ENCODE data around the gene PLSCR1.
"Not testable (repeated sequence)": the region's sequence is repeated elsewhere in the genome, so short reads cannot be mapped to it uniquely, and the experiment has no call there.

The PLSCR1 gene

DNA sequence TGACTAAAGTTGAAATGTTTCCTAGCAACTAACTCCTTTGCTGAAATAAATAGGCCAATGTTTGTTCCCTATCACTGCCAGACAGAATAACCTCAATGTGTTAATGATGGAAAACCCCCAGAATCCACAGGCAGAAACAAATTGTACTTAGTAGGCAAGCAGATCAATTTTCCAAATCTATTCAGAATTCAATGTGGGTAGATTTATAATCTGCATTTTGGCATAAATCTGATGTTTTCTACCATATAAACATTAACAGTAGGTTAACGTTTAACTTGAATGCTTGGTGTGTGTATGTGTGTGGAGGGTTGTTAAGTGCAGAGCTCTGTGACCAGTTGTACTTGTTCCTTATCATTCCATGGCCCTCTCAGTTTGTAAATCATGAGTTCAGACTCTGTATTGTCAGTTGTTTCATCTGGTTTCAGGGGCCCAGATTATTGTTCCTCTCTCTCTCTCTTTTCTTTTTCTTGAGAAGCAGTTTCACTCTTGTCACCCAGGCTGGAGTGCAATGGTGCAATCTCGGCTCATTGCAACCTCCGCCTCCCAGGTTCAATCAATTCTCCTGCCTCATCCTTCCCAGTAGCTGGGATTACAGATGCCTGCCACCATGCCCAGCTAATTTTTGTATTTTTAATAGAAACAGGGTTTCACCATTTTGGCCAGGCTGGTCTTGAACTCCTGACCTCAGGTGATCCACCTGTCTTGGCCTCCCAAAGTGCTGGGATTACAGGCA, 32.8 kb downstream of the PLSCR1 start:
- no peak for DNase-seq

DNA sequence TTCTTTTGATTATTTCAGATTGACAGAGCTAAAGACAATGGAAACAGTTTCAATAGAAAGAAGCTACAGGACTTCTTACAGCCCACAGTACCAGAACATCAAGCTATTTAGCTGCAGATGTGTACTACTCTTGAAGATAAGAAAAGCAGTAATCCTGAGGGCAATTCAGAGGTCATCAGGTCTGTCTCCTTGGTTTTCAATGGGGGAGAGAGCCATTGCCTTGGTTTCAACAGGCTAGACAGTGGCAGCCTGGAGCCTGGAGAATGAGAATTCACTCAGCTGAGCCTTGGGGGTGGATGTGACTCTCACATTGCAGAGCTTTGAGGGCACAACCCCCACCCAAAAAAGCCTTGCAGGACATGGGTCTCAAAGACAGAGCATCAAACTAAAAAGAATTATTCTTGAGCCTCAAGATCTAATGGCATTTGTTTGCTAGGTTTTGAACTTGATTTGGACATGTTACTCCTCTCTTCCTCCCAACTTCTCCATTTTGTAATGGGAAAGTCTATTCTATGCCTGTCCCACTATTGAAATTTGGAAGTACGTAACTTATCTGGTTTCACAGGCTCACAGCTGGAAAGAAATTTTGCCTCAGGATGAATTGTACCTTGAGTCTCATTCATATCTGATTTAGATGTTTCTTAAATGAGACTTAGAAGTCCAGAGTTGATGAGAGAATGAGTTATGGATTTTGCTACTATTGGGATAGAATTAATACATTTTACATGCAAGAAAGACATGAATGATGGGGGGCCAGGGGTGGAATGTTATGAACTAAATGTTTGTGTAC, 36.9 kb downstream of the PLSCR1 start:
- no peak for DNase-seq

DNA sequence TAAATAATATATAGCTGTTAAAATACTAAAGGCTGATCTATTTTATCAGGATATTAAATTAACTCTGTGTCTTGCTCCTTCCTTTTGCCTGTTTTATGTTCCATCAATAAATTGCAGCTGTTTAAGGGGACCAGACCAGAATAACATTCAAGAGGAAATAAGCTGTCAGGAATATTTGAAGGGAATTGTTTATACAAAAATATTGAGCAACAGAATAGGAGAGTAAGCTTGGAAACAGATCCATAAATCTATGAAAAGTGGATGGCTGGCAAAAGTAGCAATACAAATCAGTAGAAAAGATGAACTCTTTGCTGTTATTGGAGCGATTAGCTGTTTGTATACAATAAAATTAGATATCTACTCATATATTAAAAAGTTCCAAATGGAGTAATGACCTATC, 38.9 kb downstream of the PLSCR1 start:
- no peak for DNase-seq

DNA sequence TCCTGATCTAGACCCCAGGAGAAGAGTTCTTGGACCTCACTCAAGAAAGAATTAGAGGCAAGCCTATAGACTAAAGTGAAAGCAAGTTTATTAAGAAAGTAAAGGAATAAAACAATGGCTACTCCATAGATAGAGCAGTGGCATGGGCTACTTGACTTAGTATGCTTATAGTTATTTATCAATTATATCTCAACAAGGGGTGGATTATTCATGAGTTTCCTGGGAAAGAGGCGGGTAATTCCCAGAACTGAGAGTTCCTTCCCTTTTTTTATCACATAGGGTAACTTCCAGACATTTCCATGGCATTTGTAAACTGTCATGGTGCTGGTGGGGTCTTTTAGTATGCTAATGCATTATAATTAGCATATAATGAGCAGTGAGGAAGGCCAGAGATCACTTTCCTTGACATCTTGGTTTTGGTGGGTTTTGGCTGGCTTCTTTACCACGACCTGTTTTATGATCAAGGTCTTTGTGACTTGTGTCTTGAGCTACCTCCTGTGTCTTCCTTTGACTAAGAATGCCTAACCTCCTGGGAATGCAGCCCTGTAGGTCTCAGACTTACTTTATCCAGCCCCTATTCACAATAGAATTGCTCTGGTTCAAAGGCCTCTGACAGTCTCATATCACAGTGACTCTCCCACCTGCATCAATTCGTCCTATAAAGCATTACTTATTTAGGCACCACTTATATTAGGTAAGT, 39.8 kb downstream of the PLSCR1 start:
- DNase-seq: no peak

DNA sequence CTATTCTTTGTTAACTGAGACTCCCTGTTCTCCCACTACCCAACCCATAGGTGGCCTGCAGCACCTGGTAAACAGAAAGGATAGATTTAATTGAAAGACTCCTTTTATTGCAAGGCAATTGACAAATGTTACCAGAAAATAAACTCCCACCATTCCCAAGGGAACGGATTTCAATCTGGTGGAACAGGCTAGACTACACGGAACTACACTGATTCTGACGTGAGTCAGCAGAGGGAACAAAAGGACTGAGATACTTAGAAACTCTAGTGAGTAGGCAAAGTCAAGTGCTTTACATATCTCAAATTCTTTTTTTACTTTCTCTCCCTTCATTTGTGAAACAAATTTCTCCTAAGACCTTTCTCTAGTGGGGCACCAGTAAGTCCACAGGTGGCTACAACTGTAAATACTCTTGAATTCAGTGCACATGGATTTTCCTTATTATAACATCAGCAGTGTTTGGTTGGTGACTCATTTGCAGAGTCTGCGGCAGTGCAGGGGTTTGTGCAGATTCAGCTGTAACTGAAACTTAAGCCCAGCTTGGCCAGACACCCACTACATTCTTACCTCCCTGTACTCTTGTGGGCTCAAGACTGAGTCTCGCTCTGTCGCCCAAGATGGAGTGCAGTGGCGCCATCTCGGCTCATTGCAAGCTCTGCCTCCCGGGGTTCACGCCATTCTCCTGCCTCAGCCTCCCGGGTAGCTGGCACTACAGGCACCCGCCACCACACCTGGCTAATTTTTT, 40.8 kb downstream of the PLSCR1 start:
- DNase-seq: peak; percentile 49

DNA sequence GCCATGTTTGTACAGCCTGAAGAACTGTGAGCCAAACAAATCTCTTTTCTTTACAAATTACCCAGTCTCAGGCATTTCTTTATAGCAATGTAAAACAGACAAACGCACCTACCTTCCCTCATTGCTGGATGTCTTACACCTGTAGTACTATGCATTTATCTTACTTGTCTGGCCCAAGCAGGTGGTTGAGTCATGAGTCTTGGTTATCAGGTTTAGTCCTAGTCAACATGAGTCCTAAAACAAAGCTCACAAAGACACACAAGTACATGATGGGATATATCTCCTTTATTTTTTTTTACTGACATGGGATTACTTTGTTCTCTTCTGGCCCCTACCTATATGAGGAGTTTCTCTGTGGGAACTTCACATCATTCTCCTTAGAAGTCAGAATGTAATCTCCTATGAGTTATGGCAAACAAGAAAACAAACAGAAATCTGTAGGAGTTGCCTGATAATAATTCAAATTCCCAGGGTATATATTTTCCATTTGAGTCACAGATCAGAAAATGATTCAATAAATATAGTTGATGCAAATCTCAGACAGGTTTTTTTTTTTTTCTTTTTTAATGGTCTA, 41.4 kb downstream of the PLSCR1 start:
- DNase-seq: no peak

DNA sequence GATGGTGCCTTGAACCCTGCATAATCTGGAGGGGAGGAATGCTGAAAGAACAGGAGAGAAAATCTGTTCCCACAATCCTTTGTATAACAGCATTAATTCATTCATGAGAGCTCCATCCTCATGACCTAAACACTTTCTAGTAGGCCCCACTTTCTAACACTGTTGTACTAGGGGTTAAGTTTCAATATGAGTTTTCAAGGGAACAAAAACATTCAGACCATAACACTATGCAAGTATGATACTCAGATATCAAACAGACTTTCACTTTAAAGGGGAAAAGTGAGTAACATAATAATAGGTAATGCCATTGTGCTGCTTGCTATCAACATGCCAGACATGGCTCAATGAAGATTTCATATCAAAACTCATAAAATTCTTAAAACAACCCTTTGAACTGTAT, 42.7 kb downstream of the PLSCR1 start:
- DNase-seq: no peak

DNA sequence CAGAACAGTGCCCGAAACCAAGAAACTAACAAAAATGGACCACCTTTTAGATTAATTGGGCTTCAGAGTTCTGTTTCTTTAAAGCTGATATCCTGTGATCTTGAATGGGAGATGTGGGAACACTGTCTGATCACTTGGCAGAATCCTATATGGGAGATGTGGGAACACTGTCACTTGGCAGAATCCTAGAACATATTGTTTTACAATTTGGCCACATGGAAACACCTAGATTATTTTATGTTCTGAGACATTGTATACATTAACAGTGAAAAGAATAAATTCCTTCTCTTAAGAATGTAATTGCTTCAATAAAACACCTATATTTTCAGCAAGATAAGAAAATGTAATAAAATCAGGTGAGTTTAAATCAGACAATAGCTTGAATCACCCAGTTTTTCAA, 44.7 kb downstream of the PLSCR1 start:
- no peak for DNase-seq

DNA sequence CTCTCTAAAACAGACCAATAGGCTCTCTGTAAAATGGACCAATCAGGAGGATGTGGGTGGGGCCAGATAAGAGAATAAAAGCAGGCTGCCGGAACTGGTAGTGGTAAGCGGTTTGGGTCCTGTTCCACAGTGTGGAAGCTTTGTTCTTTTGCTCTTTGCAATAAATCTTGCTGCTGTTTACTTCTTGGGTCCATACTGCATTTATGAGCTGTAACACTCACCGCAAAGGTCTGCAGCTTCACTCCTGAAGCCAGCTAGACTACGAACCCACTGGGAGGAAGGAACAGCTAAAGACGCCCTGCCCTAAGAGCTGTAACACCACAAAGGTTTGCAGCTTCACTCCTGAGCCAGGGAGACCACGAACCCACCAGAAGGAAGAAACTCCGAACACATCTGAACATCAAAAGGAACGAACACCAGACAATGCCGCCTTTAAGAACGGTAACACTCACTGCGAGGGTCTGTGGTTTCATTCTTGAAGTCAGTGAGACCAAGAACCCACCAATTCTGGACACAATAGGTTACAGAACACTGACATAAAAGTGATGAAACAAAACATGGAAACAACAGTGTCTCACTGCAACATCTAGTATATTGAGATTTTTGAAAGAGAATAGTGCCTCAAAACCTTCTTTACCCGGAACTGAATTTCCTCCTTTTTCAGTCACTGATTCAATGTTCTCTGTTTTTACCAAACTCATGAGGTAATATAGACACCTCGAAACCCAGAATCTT, 46.2 kb downstream of the PLSCR1 start:
- no peak for DNase-seq

DNA sequence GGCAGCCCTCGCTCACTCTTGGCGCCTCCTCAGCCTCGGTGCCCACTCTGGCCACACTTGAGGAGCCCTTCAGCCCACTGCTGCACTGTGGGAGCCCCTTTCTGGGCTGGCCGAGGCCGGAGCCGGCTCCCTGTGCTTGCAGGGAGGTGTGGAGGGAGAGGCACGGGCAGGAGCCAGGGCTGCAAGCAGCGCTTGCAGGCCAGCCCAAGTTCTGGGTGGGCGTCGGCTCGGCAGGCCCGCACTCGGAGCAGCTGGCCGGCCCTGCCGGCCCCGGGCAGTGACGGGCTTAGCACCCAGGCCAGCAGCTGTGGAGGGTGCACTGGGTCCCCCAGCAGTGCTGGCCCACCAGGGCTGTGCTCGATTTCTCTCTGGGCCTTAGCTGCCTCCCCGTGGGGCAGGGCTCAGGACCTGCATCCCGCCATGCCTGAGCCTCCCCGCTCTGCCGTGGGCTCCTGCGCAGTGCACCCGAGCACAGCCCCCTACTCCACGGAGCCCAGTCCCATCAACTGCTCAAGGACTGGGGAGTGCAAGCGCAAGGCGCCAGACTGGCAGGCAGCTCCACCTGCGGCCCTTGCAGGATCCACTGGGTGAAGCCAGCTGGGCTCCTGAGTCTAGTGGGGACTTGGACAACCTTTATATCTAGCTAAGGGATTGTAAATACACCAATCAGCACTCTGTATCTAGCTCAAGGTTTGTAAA, 47.1 kb downstream of the PLSCR1 start:
- not testable (repeated sequence) for DNase-seq

DNA sequence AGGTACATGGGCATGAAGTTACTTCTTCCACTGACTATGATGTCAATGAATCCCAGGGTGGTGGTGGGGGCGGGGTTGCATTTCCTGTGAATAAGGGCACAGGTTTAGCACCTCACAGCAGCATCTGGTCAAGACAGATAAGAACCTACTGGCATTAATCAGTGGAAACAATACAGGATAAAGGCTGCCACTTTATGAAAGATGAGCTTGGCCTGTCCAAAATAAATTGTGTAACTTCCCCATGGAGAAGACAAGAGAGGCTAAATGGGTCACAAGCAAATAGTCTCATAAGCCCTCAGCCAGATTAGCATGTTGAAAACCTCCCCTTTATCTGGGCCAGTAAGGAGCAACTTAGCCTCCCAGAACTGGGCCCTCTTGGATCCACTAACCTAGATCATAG, 47.7 kb downstream of the PLSCR1 start:
- no peak for DNase-seq

DNA sequence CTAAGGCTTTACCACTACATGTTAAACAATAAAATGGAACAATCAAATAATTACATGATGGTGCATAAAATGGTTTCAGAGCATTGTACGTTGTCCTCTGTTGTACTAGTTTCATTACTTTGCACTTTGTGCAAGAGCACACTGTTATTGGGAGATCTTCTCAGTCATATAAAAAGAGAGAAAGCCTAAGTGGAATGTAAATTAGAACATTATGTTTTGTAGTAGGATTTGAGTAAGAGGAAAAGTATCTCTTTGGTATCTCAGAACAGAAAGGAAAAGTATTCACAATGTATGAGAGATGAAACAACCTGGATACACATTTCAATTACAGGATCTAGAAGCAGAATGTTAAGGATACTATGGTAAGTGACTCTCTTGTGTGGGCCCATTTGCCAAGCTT, 48.2 kb downstream of the PLSCR1 start:
- no peak for DNase-seq

DNA sequence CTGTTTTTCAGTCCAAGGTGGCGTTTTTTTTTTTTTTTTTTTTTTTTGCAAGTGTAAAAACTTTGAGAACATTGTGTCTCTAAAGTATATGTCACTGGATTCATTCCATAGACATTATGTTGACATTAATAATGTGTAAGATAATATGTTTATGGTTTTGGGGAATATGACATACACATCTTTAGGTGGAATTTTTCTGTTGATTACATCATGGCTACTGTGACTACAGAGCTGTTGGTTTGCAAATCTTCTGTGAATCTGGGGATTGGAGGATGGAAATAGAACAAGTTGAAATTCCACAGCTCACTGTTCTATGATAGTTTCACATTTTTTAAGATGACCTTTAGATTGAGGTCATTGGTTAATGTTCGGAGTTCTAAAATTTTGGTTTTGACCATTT, 50.6 kb downstream of the PLSCR1 start:
- no peak for DNase-seq

DNA sequence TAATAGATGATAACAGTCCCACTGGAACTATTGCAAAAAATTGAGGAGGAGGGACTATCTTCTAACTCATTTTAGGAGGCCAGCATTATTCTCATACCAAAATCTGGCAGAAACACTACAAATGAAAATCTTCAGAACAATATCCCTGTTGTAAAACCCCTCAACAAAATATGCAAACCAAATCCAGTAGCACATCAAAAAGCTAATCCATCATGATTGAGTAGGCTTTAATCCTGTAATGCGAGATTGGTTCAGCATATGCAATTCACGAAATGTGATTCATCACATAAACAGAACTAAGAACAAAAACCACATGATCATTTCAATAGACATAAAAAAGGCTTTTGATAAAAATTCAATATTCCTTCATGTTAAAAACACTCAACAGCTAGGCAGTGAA, 51.2 kb downstream of the PLSCR1 start:
- no peak for DNase-seq

DNA sequence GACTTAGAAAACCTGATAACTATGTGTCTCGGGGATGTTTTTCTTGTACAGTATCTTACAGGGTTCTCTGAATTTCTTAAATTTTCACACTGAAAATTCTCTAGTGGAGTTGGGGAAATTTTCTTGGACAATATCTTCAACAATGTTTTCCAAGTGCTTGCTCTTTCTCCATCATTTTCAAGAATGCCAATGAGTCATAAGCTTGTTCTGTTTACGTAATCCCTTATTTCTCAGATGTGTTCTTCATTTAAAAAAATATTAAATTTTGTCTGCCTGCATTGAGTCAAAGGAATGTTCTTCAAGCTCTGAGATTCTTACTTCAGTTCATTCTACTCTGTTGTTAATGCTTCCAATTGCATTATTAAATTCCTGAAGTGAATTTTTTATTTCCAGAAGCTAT, 53.1 kb downstream of the PLSCR1 start:
- DNase-seq: no peak

DNA sequence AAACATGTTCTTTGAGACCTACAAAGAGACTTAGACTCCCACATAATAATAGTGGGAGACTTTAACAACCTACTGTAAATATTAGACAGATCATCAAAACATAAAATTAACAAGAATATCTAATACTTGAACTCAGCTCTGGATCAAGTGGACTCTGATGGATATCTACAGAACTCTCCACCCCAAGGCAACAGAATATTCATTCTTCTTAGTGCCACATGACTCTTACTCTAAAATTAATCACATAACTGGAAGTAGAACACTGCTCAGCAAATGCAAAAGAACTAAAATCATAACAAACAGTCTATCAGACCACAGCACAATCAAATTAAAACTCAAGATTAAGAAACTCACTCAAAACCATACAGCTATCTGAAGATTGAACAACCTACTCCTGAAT, 59.1 kb downstream of the PLSCR1 start:
- no peak for DNase-seq

DNA sequence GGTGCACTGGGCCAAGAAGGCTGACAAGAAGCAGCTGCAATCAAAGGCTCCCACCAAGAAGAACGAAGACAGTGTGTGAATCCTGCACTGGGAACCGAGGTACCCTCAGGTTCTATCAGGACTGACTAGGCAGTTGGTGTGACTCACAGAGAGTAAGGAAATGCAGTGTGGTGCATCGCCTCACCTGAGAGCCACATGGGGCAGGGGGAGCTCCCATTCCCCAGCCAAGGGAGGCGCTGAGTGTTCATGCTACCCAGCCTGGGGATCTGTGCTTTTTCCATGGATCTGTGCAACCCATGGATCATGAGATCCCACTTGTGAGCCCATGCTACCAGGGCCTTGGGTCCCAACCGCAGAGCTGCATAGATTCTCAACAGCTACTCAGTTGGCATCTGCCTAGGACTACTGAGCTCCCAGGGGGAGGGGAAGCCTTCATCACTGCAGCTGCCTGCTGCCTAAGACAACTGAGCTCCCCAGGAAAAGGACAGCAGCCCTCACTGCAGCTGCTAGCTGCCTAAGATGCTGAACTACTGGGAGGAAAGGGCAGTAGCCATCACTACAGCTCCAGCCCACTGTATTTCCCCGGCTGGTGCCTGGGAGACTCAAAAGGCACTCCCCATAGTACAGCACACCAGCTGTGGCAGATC, 68.2 kb downstream of the PLSCR1 start:
- DNase-seq: no peak

DNA sequence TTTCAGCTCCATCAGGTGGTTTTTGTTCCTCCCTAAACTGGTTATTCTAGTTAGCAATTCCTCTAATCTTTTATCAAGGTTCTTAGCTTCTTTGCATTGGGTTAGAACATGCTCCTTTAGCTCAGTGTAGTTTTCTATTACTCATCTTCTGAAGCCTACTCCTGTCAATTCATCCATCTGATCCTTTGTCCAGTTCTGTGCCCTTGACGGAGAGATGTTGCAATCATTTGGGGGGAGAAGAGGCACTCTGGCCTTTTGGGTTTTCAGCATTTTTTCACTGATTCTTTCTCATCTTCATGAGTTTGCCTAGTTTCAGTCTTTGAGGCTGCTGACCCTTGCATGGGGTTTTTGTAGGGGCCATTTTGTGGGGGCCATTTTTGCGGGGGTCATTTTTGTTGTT, 69.4 kb downstream of the PLSCR1 start:
- DNase-seq: not testable (repeated sequence)

DNA sequence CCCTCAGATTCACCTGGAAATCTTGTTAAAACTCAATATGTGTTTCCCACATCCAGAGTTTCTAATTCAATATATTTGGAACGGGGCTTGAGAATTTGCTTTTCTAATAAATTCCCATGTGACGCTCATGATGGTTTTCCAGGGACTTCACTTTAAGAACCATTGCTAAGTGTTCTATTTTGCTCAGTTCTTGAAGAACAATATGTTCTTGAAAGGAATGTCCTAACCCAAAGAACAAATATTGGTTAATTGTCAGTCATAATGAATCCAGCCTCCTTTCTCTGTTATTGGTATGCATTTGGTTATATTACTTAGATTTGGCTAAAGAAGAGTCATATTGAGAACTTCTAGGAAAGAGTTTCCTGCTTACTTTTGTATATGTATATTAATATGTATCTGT, 70.7 kb downstream of the PLSCR1 start:
- no peak for DNase-seq

DNA sequence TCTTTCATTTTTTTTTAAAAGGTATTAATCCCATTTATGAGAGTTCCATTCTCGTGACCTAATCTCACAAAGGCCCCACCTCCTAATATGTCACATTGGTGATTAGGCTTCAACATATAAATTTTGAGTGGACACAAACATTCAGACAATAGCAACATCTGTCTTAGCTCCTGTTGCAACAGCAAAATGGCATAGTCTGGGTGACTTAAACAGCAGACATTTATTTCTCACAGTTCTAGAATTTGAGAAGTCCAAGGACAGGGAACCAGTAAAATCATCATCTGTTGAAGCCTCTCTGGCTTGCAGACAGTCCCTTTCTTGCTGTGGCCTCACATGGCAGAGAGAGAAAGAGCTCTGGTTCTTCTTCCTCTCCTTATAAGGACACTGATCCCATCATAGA, 71.8 kb downstream of the PLSCR1 start:
- no peak for DNase-seq

DNA sequence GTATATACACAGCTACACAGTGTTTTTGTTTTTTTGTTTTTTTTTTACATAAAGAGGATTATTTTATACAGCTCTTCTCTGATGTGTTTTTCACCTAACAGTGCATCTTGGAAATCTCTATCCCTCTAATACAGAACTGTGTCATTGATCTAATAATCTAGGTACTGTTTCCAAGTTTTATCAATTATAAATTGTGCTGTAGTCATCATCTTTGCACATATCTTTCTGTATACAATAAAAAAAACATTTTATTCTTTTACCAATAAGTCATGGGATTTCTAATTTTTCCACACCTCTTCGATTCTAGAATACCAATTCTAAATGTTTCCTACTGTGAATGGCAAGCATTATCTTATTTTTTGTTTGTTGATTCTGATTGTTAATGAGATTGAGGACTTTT, 73.4 kb downstream of the PLSCR1 start:
- DNase-seq: no peak

Measured in RPMI8226 (cell line).